GM10266 (cell line): ENCODE results near the gene MVD.

Experiments
- DNase-seq: peaks from one replicate; pipeline ENCODE4 v3.0.0; 2012; ENCODE audit errors: extremely low spot score
- CTCF ChIP-seq: IDR thresholded peaks from 2 replicates; pipeline ENCODE4 v1.5.1; 2012; ENCODE audit warnings: mild to moderate bottlenecking, low read depth; ENCODE audit not compliant: control insufficient read depth, insufficient read depth; ENCODE audit errors: missing control alignments

Gene MVD

GRCh38 chr16:88651989-88652761 lies 10.7 kb downstream of the MVD start:
- no peak for TF ChIP-seq CTCF

GRCh38 chr16:88651276-88651988 lies 11.5 kb downstream of the MVD start:
- TF ChIP-seq CTCF = no peak
- peak; percentile 97 for DNase-seq

More at GRCh38 chr16:88651989-88652761, 10.7 kb downstream of the MVD start:
- DNase-seq = peak; percentile 38

- no peak for TF ChIP-seq CTCF
- peak; percentile 99 for DNase-seq
Measured at GRCh38 chr16:88650749-88651275, 12.1 kb downstream of the MVD start, which contains the start of gene CYBA. Gene CYBA, minus strand, starts transcription at chr16:88651053. Its CDS starts 40 bp downstream, at chr16:88651013.

- TF ChIP-seq CTCF = no peak
- DNase-seq = peak; percentile 76
Measured at GRCh38 chr16:88649924-88650748, 12.8 kb downstream of the MVD start.

GRCh38 chr16:88649195-88649923 lies 13.5 kb downstream of the MVD start:
- no peak for DNase-seq
- no peak for TF ChIP-seq CTCF
